Stomach (tissue), 4 donors: ENCODE results near the gene SPIRE2.

ENCODE experiments used
- EP300 ChIP-seq: sonication (generic); formaldehyde crosslinking; IDR thresholded peaks from one replicate; pipeline ENCODE4 v1.6.1; 2017; ENCODE audit warnings: antibody characterized with exemption
- POLR2AphosphoS5 ChIP-seq, 3 donors: sonication (generic); formaldehyde crosslinking; IDR thresholded peaks; one replicate each; pipeline ENCODE4 v1.6.1; 2016; ENCODE audit warnings: antibody characterized with exemption in 3 of 3
- TF ChIP-seq, protein P1 (sequence below), 7 experiments: fragments of 450-650 bp in 4 of 7; fragments of 200-600 bp in 3 of 7; sonication (generic) in 3 of 7; IDR thresholded peaks; one replicate each; pipeline ENCODE4 v1.5.1; 2016 to 2019; ENCODE audit warnings: antibody characterized with exemption in 7 of 7, control low read depth in 2 of 7, mild to moderate bottlenecking in 1 of 7

DNA sequence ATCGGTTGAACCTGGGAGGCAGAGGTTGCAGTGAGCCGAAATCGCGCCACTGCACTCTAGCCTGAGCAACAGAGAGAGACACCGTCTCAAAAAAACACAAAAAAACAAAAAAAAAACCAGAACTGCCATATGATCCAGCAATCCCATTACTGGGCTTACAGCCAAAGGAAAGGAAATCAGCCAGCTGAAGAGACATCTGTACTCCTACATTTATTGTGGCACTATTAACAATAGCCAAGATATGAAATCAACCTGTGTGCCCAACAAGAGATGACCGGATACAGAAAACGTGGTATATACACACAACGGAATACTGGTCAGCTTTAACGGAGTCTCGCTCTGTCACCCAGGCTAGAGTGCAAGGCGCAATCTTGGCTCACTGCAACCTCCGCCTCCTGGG lies 26.5 kb upstream of the SPIRE2 start:
- TF ChIP-seq, protein P1, sequence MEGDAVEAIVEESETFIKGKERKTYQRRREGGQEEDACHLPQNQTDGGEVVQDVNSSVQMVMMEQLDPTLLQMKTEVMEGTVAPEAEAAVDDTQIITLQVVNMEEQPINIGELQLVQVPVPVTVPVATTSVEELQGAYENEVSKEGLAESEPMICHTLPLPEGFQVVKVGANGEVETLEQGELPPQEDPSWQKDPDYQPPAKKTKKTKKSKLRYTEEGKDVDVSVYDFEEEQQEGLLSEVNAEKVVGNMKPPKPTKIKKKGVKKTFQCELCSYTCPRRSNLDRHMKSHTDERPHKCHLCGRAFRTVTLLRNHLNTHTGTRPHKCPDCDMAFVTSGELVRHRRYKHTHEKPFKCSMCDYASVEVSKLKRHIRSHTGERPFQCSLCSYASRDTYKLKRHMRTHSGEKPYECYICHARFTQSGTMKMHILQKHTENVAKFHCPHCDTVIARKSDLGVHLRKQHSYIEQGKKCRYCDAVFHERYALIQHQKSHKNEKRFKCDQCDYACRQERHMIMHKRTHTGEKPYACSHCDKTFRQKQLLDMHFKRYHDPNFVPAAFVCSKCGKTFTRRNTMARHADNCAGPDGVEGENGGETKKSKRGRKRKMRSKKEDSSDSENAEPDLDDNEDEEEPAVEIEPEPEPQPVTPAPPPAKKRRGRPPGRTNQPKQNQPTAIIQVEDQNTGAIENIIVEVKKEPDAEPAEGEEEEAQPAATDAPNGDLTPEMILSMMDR (IDR thresholded peaks at IDR 0.05): no peak
- TF ChIP-seq POLR2AphosphoS5 (IDR thresholded peaks at IDR 0.05) (no peak), EP300 (no peak)
